Endothelial cell of umbilical vein (primary cell): ENCODE measurements around the gene LRCH1. TPM values are rescaled to one million over a fixed set of nuclear protein-coding genes. Genes with fewer than 3 reads are reported as not detected.

Source experiments
- BruUV-seq: library from RNA; stranded (reverse); fragments of 400-500 nt; replicated peaks from 2 replicates; lab custom pipeline; 2021; lab: Mats Ljungman, UMichigan
- CTCF ChIA-PET: fragments of 300-600, 350-600 bp; sonication (Branson Sonifier 250); formaldehyde crosslinking; loops from one replicate; lab custom pipeline; 2021; ENCODE audit warnings: antibody characterized with exemption, inconsistent platforms; lab: Charles Lee
- POLR2A ChIA-PET: fragments of 300-600, 350-600 bp; sonication (Branson Sonifier 250); formaldehyde crosslinking; loops from one replicate; lab custom pipeline; 2021; ENCODE audit warnings: antibody characterized with exemption, inconsistent platforms; lab: Charles Lee
- DNase-seq: peaks from one replicate; pipeline ENCODE4 v3.0.0-alpha.2; 2011; ENCODE audit warnings: low read depth, low spot score
- FAIRE-seq: peaks from 2 replicates; lab custom pipeline; 2011; peaks lifted over from hg19 to GRCh38; lab: Jason Lieb, UNC
- H2AFZ ChIP-seq: 2 replicates; pipeline ENCODE4 v1.6.0; 2012; ENCODE audit warnings: low read depth, low read length, control low read depth, inconsistent platforms
- H3K27ac ChIP-seq: 2 replicates; pipeline ENCODE4 v1.5.1; 2011; ENCODE audit warnings: low read depth, mild to moderate bottlenecking, control low read depth, low read length, moderate library complexity; ENCODE audit not compliant: insufficient read depth
- H3K27me3 ChIP-seq, 2 experiments: 2 replicates each; pipeline versions ENCODE4 v1.6.0 to v1.6.1; 2011; ENCODE audit warnings: low read length in 2 of 2, mixed read lengths in 1 of 2; ENCODE audit not compliant: control insufficient read depth in 2 of 2, insufficient read depth in 2 of 2
- H3K36me3 ChIP-seq, 2 experiments: 2 replicates in 1 of 2; 3 replicates in 1 of 2; pipeline ENCODE4 v1.5.1; 2011; ENCODE audit warnings: low read length in 2 of 2, mild to moderate bottlenecking in 1 of 2, moderate library complexity in 1 of 2; ENCODE audit not compliant: control insufficient read depth in 2 of 2, insufficient read depth in 2 of 2; ENCODE audit errors: extremely low read depth in 1 of 2
- H3K4me1 ChIP-seq: 3 replicates; pipeline ENCODE4 v1.5.1; 2011; ENCODE audit warnings: mild to moderate bottlenecking, low read length; ENCODE audit not compliant: control insufficient read depth, insufficient read depth; ENCODE audit errors: extremely low read depth
- H3K4me2 ChIP-seq: 2 replicates; pipeline ENCODE4 v1.6.1; 2011; ENCODE audit warnings: low read length, control low read depth, mixed read lengths; ENCODE audit not compliant: insufficient read depth
- H3K4me3 ChIP-seq, 3 experiments: fragments of 200-600 bp in 1 of 3; sonication (generic), shearing (Covaris generic) in 1 of 3; replicated peaks in 1 of 3; 2 replicates each; pipeline ENCODE4 v1.5.1; 2011 to 2016; ENCODE audit warnings: control low read depth in 3 of 3, low read length in 3 of 3, mild to moderate bottlenecking in 2 of 3, inconsistent platforms in 1 of 3, low read depth in 1 of 3, moderate library complexity in 1 of 3; ENCODE audit not compliant: insufficient read depth in 1 of 3
- H3K79me2 ChIP-seq: 2 replicates; pipeline ENCODE4 v1.6.0; 2012; ENCODE audit warnings: low read length, inconsistent platforms; ENCODE audit not compliant: control insufficient read depth, insufficient read depth
- H3K9ac ChIP-seq: replicated peaks from 2 replicates; pipeline ENCODE3; 2011; ENCODE audit warnings: low read length, control low read depth; ENCODE audit not compliant: insufficient read depth; ENCODE audit errors: extremely low read depth
- H3K9me1 ChIP-seq: replicated peaks from 3 replicates; pipeline ENCODE4 v1.6.0; 2011; ENCODE audit warnings: mild to moderate bottlenecking, low read length; ENCODE audit not compliant: control insufficient read depth, insufficient read depth; ENCODE audit errors: extremely low read depth
- H3K9me3 ChIP-seq: replicated peaks from 2 replicates; pipeline ENCODE4 v1.5.1; 2012; ENCODE audit warnings: low read length, inconsistent platforms; ENCODE audit not compliant: control insufficient read depth, insufficient read depth
- H4K20me1 ChIP-seq: replicated peaks from 2 replicates; pipeline ENCODE3; 2011; ENCODE audit warnings: mild to moderate bottlenecking, low read length; ENCODE audit not compliant: control insufficient read depth, insufficient read depth; ENCODE audit errors: extremely low read depth
- EZH2 ChIP-seq: IDR thresholded peaks from 2 replicates; pipeline ENCODE4 v1.6.1; 2012; ENCODE audit warnings: borderline replicate concordance, low read depth, mild to moderate bottlenecking, moderate library complexity, low read length, inconsistent platforms; ENCODE audit not compliant: severe bottlenecking
- FOS ChIP-seq: IDR thresholded peaks from 2 replicates; pipeline ENCODE4 v1.6.1; 2011; ENCODE audit warnings: mild to moderate bottlenecking, low read length, moderate library complexity, borderline replicate concordance; ENCODE audit not compliant: insufficient read depth
- GATA2 ChIP-seq: IDR thresholded peaks from 2 replicates; pipeline ENCODE4 v1.7.0; 2011; ENCODE audit warnings: low read depth, mild to moderate bottlenecking, moderate library complexity, mixed read lengths, low read length; ENCODE audit not compliant: insufficient read length, insufficient read depth
- JUN ChIP-seq: IDR thresholded peaks from 2 replicates; pipeline ENCODE4 v1.6.1; 2011; ENCODE audit warnings: borderline replicate concordance, low read depth; ENCODE audit not compliant: insufficient read length, insufficient read depth
- MAX ChIP-seq: IDR thresholded peaks from 2 replicates; pipeline ENCODE4 v1.6.1; 2011; ENCODE audit not compliant: insufficient read depth, insufficient read length
- MYC ChIP-seq: IDR thresholded peaks from one replicate; pipeline ENCODE4 v1.6.1; 2011; ENCODE audit warnings: mild to moderate bottlenecking, low read depth, low read length
- POLR2A ChIP-seq: IDR thresholded peaks from 2 replicates; pipeline ENCODE4 v1.6.1; 2012; ENCODE audit warnings: low read depth, mild to moderate bottlenecking, control low read depth, low read length
- POLR2AphosphoS5 ChIP-seq: IDR thresholded peaks from 2 replicates; pipeline ENCODE4 v1.6.1; 2012; ENCODE audit warnings: low read depth, mild to moderate bottlenecking, control low read depth, low read length, moderate library complexity; ENCODE audit not compliant: insufficient read depth
- dilution Hi-C: fragments of 300-500 bp; cut with MboI; formaldehyde crosslinking; loops from one replicate; pipeline ENCODE4 v1.15.0; 2019; ENCODE audit warnings: low sequenced_read_pairs; ENCODE audit not compliant: extremely low pct_ligation_motif_present
- intact Hi-C: fragments of 100-400 bp; cut with micrococcal nuclease; formaldehyde crosslinking; loops from one replicate; pipeline ENCODE4 v1.10.0; 2022
- polyA plus RNA-seq, 4 experiments: library from polyadenylated mRNA; depleted of rRNA in 3 of 4; stranded (reverse) in 3 of 4; unstranded in 1 of 4; fragments of >200 nt; gene quantifications; 2 replicates each; pipeline versions ENCODE4 v1.2.1 to v1.2.3, GENCODE V29; 2011 to 2012; ENCODE audit warnings: missing spikeins in 1 of 4
- total RNA-seq: library from RNA; stranded (reverse); gene quantifications from 2 replicates; pipeline ENCODE4 v1.2.3, GENCODE V29; 2021
- TF ChIP-seq, protein P1 (sequence below), 2 donors: IDR thresholded peaks; 1 replicate in 1 of 2; 2 replicates in 1 of 2; pipeline ENCODE4 v1.5.1; 2011; ENCODE audit warnings: low read length in 2 of 2, mild to moderate bottlenecking in 2 of 2, moderate library complexity in 2 of 2, control low read depth in 1 of 2, inconsistent platforms in 1 of 2, low read depth in 1 of 2; ENCODE audit not compliant: insufficient read depth in 1 of 2; ENCODE audit errors: extremely low read depth in 1 of 2

The LRCH1 gene
- total and polyA plus RNA-seq, 2 donors (not counting 3 experiments of a cell fraction or from before 2014, with no cell fraction given), result 5.4 to 16.5 TPM

DNA sequence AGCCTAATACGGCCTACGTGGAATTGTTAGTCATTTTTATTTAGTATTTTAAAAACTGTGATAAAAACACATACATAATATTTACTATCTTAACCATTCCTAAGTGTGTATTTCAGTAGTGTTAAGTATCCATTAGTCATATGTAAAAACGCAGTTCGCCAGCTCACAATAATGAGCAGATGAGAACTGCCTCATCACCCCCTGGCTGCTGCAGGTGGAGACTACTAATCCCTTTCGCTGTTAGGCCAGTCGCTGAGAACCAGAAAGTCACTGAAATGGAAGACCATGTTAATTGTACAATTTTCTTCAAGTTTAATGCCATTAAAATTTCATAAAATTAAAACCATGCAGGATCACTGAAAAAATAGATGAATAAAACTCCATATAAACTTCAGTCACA lies 242.4 kb downstream of the LRCH1 start:
- peaks cover 0 to 3% of the 10 kb centered on the region in 2 experiments for H3K36me3 ChIP-seq
- H3K9me1 ChIP-seq, result no peaks in the 10 kb centered on the region
- DNase-seq, result no peak
- H4K20me1 ChIP-seq, result no peaks in the 10 kb centered on the region
- H3K79me2 ChIP-seq, result peaks cover 24% of the 10 kb centered on the region
- no peak overlapping the region for H3K9ac ChIP-seq
- dilution Hi-C loops (no loop called here), intact Hi-C loops (no loop called here)
- FAIRE-seq, result no peak
- H3K4me3 ChIP-seq, result no peak overlapping the region
- CTCF ChIA-PET, result no interaction called here
- no peak for TF ChIP-seq MAX
- TF ChIP-seq, protein P1, sequence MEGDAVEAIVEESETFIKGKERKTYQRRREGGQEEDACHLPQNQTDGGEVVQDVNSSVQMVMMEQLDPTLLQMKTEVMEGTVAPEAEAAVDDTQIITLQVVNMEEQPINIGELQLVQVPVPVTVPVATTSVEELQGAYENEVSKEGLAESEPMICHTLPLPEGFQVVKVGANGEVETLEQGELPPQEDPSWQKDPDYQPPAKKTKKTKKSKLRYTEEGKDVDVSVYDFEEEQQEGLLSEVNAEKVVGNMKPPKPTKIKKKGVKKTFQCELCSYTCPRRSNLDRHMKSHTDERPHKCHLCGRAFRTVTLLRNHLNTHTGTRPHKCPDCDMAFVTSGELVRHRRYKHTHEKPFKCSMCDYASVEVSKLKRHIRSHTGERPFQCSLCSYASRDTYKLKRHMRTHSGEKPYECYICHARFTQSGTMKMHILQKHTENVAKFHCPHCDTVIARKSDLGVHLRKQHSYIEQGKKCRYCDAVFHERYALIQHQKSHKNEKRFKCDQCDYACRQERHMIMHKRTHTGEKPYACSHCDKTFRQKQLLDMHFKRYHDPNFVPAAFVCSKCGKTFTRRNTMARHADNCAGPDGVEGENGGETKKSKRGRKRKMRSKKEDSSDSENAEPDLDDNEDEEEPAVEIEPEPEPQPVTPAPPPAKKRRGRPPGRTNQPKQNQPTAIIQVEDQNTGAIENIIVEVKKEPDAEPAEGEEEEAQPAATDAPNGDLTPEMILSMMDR (IDR thresholded peaks at IDR 0.05; ENCODE audit: extremely low read depth in 1 of 2, insufficient read depth in 1 of 2, low read depth in 1 of 2, low read length in 2 of 2), result no peak
- no peak for TF ChIP-seq MYC
- no peak for TF ChIP-seq EZH2
- no peak for TF ChIP-seq JUN
- no peak for TF ChIP-seq FOS
- no peak for TF ChIP-seq GATA2
- TF ChIP-seq POLR2A, result no peak
- TF ChIP-seq POLR2AphosphoS5, result no peak
- no peak overlapping the region for H3K27ac ChIP-seq
- peaks cover under 1 to 2% of the 10 kb centered on the region in 2 experiments for H3K27me3 ChIP-seq
- no peak overlapping the region for H2AFZ ChIP-seq
- H3K4me1 ChIP-seq, result peaks cover 9% of the 10 kb centered on the region
- POLR2A ChIA-PET, result no interaction called here
- BruUV-seq, result no TSS peak
- H3K9me3 ChIP-seq, result no peaks in the 10 kb centered on the region
- H3K4me2 ChIP-seq, result no peak overlapping the region
